HG02870 (cell line): ENCODE results near the gene SPRYD4.
"Not testable (repeated sequence)": the region's sequence is repeated elsewhere in the genome, so short reads cannot be mapped to it uniquely, and the experiment has no call there.

Experiments
- ATAC-seq: cut with Tn5 transposase; IDR thresholded peaks from one replicate; pipeline ENCODE4 v1.9.1; 2021; ENCODE audit warnings: mild to moderate bottlenecking, moderate library complexity; ENCODE audit not compliant: unreplicated experiment

Gene SPRYD4

GRCh38 chr12:56476143-56476542 lies 7.8 kb downstream of the SPRYD4 start:
- no peak for ATAC-seq

- no peak for ATAC-seq
Measured at GRCh38 chr12:56476972-56477432, 8.6 kb downstream of the SPRYD4 start.

GRCh38 chr12:56477521-56478225 lies 9.3 kb downstream of the SPRYD4 start:
- ATAC-seq = no peak

GRCh38 chr12:56479625-56480024 lies 11.2 kb downstream of the SPRYD4 start:
- no peak for ATAC-seq

- ATAC-seq = no peak
Measured at GRCh38 chr12:56484566-56484965, 16.2 kb downstream of the SPRYD4 start.

GRCh38 chr12:56486694-56487093 lies 18.3 kb downstream of the SPRYD4 start:
- ATAC-seq = no peak

- peak; percentile 11 for ATAC-seq
Measured at GRCh38 chr12:56487448-56488040, 19.2 kb downstream of the SPRYD4 start.

GRCh38 chr12:56488041-56488955 lies 19.9 kb downstream of the SPRYD4 start, which contains the start of gene GLS2:
TSS of gene GLS2 (minus strand) at chr12:56488161. CDS start at chr12:56488118, 43 bp downstream.
- ATAC-seq = peak; percentile 96

- ATAC-seq = no peak
Measured at GRCh38 chr12:56490360-56490759, 22.0 kb downstream of the SPRYD4 start.

- not testable (repeated sequence) for ATAC-seq
Measured at GRCh38 chr12:56493409-56494105, 25.2 kb downstream of the SPRYD4 start.

GRCh38 chr12:56494106-56494415 lies 25.7 kb downstream of the SPRYD4 start:
- not testable (repeated sequence) for ATAC-seq

GRCh38 chr12:56494481-56494880 lies 26.1 kb downstream of the SPRYD4 start:
- not testable (repeated sequence) for ATAC-seq

- ATAC-seq = not testable (repeated sequence)
Measured at GRCh38 chr12:56496704-56497103, 28.3 kb downstream of the SPRYD4 start.

GRCh38 chr12:56498126-56498902 lies 29.9 kb downstream of the SPRYD4 start:
- not testable (repeated sequence) for ATAC-seq

GRCh38 chr12:56499452-56499851 lies 31.1 kb downstream of the SPRYD4 start:
- ATAC-seq = not testable (repeated sequence)

GRCh38 chr12:56499879-56500278 lies 31.5 kb downstream of the SPRYD4 start:
- not testable (repeated sequence) for ATAC-seq

- ATAC-seq = no peak
Measured at GRCh38 chr12:56510786-56511185, 42.4 kb downstream of the SPRYD4 start.

- ATAC-seq = not testable (repeated sequence)
Measured at GRCh38 chr12:56514014-56514318, 45.6 kb downstream of the SPRYD4 start.

- no peak for ATAC-seq
Measured at GRCh38 chr12:56517854-56518253, 49.5 kb downstream of the SPRYD4 start.

- no peak for ATAC-seq
Measured at GRCh38 chr12:56518570-56518969, 50.2 kb downstream of the SPRYD4 start.
